ENCODE data around the gene SHFL.

SHFL gene

GRCh38 chr19:10110076-10110971, 24.2 kb downstream of the SHFL start:
- DNase-seq = no peak

GRCh38 chr19:10110972-10111317, 24.8 kb downstream of the SHFL start:
- DNase-seq = no peak

GRCh38 chr19:10111405-10111811, 25.3 kb downstream of the SHFL start, which contains the start of gene P2RY11:
P2RY11 (plus strand) TSS chr19:10111693; CDS start chr19:10111722, 29 bp downstream.
- DNase-seq = peak; percentile 38

GRCh38 chr19:10112037-10112761, 26.1 kb downstream of the SHFL start:
- peak; percentile 72 for DNase-seq

GRCh38 chr19:10112895-10113591, 26.9 kb downstream of the SHFL start:
- peak; percentile 74 for DNase-seq

GRCh38 chr19:10113592-10113963, 27.5 kb downstream of the SHFL start:
- peak; percentile 13 for DNase-seq

GRCh38 chr19:10113964-10114650, 28.0 kb downstream of the SHFL start:
- no peak for DNase-seq

- DNase-seq = peak; percentile 17
Observed at GRCh38 chr19:10114651-10115391, 28.7 kb downstream of the SHFL start.

GRCh38 chr19:10115392-10116084, 29.4 kb downstream of the SHFL start:
- DNase-seq = no peak

GRCh38 chr19:10116085-10116865, 30.2 kb downstream of the SHFL start:
- peak; percentile 22 for DNase-seq

GRCh38 chr19:10116866-10117616, 30.9 kb downstream of the SHFL start:
- no peak for DNase-seq

- DNase-seq = peak; percentile 9
Observed at GRCh38 chr19:10118960-10119359, 32.8 kb downstream of the SHFL start.

GRCh38 chr19:10120538-10121189, 34.5 kb downstream of the SHFL start:
- no peak for DNase-seq

GRCh38 chr19:10122045-10122444, 35.9 kb downstream of the SHFL start:
- DNase-seq = no peak

- no peak for DNase-seq
Observed at GRCh38 chr19:10124429-10124828, 38.3 kb downstream of the SHFL start.

- DNase-seq = no peak
Observed at GRCh38 chr19:10126213-10126639, 40.1 kb downstream of the SHFL start.

GRCh38 chr19:10132905-10133304, 46.8 kb downstream of the SHFL start:
- no peak for DNase-seq

GRCh38 chr19:10133596-10133995, 47.5 kb downstream of the SHFL start:
- no peak for DNase-seq

GRCh38 chr19:10134040-10134439, 47.9 kb downstream of the SHFL start:
- no peak for DNase-seq

All from activated naive CD4-positive, alpha-beta T cell treated with Interleukin-2 at 50 U/mL for 16 hours (primary cell).